ENCODE data around the gene GPRIN3. TPM values are rescaled to one million over a fixed set of nuclear protein-coding genes. Genes with fewer than 3 reads are reported as not detected.
"Not testable (repeated sequence)": the region's sequence is repeated elsewhere in the genome, so short reads cannot be mapped to it uniquely, and the experiment has no call there.

GPRIN3 gene
- total and polyA plus RNA-seq, 8 donors = 0.40 to 19.8 (median 10.5) TPM

DNA sequence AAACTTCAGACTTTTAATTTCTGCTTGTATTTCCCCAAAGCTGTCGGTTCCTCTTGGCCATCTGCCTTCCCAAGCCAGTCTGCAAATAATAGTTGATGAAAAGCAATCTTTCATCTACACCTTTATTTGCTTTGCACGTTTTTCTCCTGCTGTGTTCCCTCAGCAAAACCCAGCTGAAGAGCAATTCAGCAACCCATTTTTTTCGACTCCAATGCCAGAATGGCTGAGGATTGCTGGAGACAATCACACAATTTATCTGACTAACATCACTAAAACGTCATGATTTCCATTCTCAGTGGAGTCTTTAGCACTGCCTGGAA lies 94.3 kb downstream of the GPRIN3 start:
- no peaks in the 10 kb centered on the region for H3K36me3 ChIP-seq
- intact Hi-C loops (cut with DNase I; ENCODE audit: low total_unique reads) = no loop called here
- H3K4me1 ChIP-seq = peaks cover 0 to 7% (median 0%) of the 10 kb centered on the region in 4 donors
- no peak overlapping the region for H3K4me3 ChIP-seq
- 23 to 43% (median 37%) methylated on average over 4 of the region's 4 CpGs for WGBS, 5 donors
- H3K27ac ChIP-seq = no peak overlapping the region
- TF ChIP-seq POLR2AphosphoS5 (IDR thresholded peaks at IDR 0.05) = no peak
- TF ChIP-seq, protein P1, sequence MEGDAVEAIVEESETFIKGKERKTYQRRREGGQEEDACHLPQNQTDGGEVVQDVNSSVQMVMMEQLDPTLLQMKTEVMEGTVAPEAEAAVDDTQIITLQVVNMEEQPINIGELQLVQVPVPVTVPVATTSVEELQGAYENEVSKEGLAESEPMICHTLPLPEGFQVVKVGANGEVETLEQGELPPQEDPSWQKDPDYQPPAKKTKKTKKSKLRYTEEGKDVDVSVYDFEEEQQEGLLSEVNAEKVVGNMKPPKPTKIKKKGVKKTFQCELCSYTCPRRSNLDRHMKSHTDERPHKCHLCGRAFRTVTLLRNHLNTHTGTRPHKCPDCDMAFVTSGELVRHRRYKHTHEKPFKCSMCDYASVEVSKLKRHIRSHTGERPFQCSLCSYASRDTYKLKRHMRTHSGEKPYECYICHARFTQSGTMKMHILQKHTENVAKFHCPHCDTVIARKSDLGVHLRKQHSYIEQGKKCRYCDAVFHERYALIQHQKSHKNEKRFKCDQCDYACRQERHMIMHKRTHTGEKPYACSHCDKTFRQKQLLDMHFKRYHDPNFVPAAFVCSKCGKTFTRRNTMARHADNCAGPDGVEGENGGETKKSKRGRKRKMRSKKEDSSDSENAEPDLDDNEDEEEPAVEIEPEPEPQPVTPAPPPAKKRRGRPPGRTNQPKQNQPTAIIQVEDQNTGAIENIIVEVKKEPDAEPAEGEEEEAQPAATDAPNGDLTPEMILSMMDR (IDR thresholded peaks at IDR 0.05) = no peak
- no peak for TF ChIP-seq EP300 (IDR thresholded peaks at IDR 0.05)
- TF ChIP-seq POLR2A (IDR thresholded peaks at IDR 0.05) = no peak
- H3K9me3 ChIP-seq = no peaks in the 10 kb centered on the region
- no peaks in the 10 kb centered on the region for H3K27me3 ChIP-seq
- no peak for DNase-seq

DNA sequence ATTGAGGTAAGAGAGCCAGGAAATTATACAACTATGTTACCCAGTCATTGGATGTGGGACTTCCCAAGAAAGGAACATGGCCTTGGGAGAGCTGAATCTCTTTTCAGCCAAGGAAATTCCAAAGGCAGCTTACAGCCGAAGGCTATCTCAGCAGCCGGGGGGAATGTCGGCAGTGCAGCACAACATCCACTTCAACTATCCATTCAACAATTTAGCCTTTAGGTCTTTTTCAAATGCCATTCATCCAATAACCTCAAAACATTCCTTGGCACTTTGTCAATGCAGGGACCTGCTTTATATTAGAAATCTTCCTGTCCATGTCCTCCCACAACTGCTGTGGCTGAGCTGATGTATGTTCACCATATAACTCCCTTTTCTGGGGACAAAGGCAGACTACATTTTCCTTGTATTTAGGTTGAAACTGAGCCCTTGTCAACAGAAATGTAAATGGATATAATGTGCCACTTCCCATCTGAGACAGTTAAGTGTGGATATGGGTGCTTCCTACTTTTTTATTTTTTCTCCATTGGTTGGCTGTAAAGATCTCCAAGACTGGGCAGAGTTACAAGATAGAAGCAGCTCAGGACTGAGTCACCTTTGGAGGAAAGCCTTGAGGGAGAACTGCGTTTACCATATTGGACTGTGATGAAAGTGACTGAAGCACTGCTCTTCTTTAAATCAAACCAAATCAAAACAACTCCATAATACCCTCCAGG lies 94.8 kb downstream of the GPRIN3 start:
- WGBS, 5 donors = 75 to 82% (median 77%) methylated on average over 4 of the region's 4 CpGs
- no peaks in the 10 kb centered on the region for H3K36me3 ChIP-seq

DNA sequence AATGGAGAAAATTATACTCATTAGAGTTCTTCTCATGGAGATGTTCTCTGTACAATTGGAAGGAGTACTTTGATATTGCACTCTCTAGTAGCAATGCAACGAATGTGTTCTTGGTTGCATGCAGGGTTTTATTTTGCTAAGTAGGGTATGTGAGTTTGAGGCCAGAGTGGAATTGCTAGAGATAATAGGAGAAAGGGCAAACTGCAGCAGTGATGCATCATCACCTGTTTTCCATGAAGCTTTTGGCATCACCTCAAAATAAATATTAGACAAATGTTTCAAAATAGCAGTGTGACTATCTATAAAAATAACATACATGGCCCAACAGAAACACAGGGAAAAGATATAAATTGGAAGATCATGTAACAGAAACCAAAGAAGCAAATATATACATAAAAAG lies 103.0 kb downstream of the GPRIN3 start:
- H3K36me3 ChIP-seq = no peaks in the 10 kb centered on the region
- no peak overlapping the region for H3K4me3 ChIP-seq
- intact Hi-C loops (cut with DNase I; ENCODE audit: low total_unique reads) = no loop called here
- 33 to 76% (median 63%) methylated on average over 1 of the region's 1 CpG for WGBS, 5 donors
- no peak for DNase-seq
- TF ChIP-seq, protein P1 (IDR thresholded peaks at IDR 0.05) = no peak
- TF ChIP-seq EP300 (IDR thresholded peaks at IDR 0.05) = no peak
- no peak for TF ChIP-seq POLR2A (IDR thresholded peaks at IDR 0.05)
- no peak for TF ChIP-seq POLR2AphosphoS5 (IDR thresholded peaks at IDR 0.05)
- H3K27ac ChIP-seq = no peak overlapping the region
- H3K4me1 ChIP-seq = peaks cover 0 to 5% (median 0%) of the 10 kb centered on the region in 4 donors
- no peaks in the 10 kb centered on the region for H3K27me3 ChIP-seq
- H3K9me3 ChIP-seq = no peaks in the 10 kb centered on the region

More for the DNA sequence above, 94.8 kb downstream of the GPRIN3 start:
- Histone ChIP-seq H3K27ac (no peak overlapping the region), H3K4me1 (peaks cover 0 to 7% (median 0%) of the 10 kb centered on the region in 4 donors), H3K4me3 (no peak overlapping the region), H3K27me3 (no peaks in the 10 kb centered on the region), H3K9me3 (no peaks in the 10 kb centered on the region)
- no peak for DNase-seq
- intact Hi-C loops (cut with DNase I; ENCODE audit: low total_unique reads) = no loop called here
- TF ChIP-seq POLR2AphosphoS5 (IDR thresholded peaks at IDR 0.05) (no peak), EP300 (IDR thresholded peaks at IDR 0.05) (no peak), POLR2A (IDR thresholded peaks at IDR 0.05) (no peak)
- TF ChIP-seq, protein P1 (IDR thresholded peaks at IDR 0.05) = no peak

DNA sequence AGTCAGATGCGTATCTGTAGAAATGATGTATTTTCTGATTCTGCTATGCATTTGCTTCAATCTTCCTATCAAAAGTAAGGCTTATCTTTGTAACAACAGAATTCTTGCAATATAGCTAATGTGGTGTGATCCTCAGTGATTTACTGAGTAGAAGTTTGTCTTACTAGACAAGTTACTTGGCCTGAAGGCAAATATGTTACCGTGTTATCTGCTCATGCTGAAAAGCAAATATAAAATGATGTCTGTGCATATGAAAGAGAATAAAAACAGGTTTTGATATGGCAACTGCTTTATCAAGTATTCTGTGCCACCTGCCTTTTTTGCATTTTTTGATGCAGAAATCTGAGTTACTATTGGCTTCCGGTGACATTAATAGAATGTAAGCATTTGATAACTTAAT lies 103.7 kb downstream of the GPRIN3 start:
- DNase-seq = no peak
- Histone ChIP-seq H3K4me3 (no peak overlapping the region), H3K4me1 (peaks cover 0 to 5% (median 0%) of the 10 kb centered on the region in 4 donors), H3K27me3 (no peaks in the 10 kb centered on the region), H3K27ac (no peak overlapping the region), H3K36me3 (no peaks in the 10 kb centered on the region), H3K9me3 (no peaks in the 10 kb centered on the region)
- WGBS, 5 donors = 32 to 53% (median 50%) methylated on average over 3 of the region's 3 CpGs
- intact Hi-C loops (cut with DNase I; ENCODE audit: low total_unique reads) = no loop called here
- no peak for TF ChIP-seq POLR2A (IDR thresholded peaks at IDR 0.05)
- no peak for TF ChIP-seq EP300 (IDR thresholded peaks at IDR 0.05)
- TF ChIP-seq POLR2AphosphoS5 (IDR thresholded peaks at IDR 0.05) = no peak
- TF ChIP-seq, protein P1 (IDR thresholded peaks at IDR 0.05) = no peak

DNA sequence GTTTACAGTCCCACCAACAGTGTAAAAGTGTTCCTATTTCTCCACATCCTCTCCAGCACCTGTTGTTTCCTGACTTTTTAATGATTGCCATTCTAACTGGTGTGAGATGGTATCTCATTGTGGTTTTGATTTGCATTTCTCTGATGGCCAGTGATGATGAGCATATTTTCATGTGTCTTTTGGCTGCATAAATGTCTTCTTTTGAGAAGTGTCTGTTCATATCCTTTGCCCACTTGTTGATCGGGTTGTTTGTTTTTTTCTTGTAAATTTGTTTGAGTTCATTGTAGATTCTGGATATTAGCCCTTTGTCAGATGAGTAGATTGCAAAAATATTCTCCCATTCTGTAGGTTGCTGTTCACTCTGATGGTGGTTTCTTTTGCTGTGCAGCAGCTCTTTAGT lies 108.2 kb downstream of the GPRIN3 start:
- WGBS, 5 donors = 83 to 90% (median 85%) methylated on average over 1 of the region's 1 CpG; no CpG with 5 or more reads in 1 of the 5 donors
- H3K27me3 ChIP-seq; H3K27ac ChIP-seq; H3K4me3 ChIP-seq; H3K9me3 ChIP-seq; DNase-seq; H3K36me3 ChIP-seq; intact Hi-C loops (cut with DNase I; ENCODE audit: low total_unique reads): not testable (repeated sequence)
- peaks cover 0 to 17% (median 6%) of the 10 kb centered on the region in 4 donors for H3K4me1 ChIP-seq

All from stomach (tissue), 9 donors.